CD4-positive, alpha-beta T cell treated with Interleukin-6 for 4 hours (primary cell): ENCODE data around the gene SGTB.
"Not testable (repeated sequence)": the region's sequence is repeated elsewhere in the genome, so short reads cannot be mapped to it uniquely, and the experiment has no call there.

Experiments
- DNase-seq: peaks from one replicate; pipeline ENCODE4 v3.0.0-alpha.2; 2020; ENCODE audit warnings: mixed read lengths

Gene SGTB

GRCh38 chr5:65654713-65655112 lies 67.2 kb downstream of the SGTB start:
- no peak for DNase-seq

DNA sequence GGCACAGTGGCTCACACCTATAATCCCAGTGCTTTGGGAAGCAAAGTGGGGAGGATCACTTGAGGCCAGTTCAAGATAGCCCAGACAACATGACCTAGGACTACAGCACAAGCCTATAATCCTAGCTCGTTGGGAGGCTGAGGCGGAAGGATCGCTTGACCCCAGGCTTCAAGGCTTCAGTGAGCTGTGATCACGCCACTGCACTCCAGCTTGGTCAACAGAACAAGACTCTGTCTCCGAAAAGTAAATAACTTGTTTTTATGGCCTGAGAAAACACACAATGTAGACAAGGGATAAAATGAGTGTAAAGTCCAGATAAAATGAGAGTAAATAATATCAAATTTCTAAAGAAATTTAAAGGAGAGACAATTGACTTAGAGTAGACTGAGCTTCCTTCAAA lies 70.8 kb downstream of the SGTB start:
- no peak for DNase-seq

DNA sequence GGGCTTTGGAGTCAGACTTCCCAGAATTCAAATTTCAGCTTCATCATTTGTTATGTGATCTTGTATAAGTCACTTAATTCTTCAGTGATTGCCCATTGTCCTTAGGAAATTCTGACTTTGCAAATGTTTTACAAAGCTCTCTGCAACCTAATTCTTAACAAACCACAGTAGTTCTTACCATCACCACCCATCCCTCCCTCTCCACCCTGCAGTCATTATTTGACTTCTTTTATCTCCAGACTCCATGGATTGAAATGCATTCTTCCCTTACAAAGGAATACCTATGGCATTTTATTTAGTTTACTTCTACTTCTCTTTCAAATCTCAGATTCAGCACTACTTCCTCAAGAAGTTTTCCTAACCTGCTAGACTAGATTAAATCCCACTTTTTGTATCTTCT lies 74.0 kb downstream of the SGTB start:
- no peak for DNase-seq

- no peak for DNase-seq
Measured at GRCh38 chr5:65646938-65647337, 75.0 kb downstream of the SGTB start.

- no peak for DNase-seq
Measured at GRCh38 chr5:65640240-65640639, 81.7 kb downstream of the SGTB start.

GRCh38 chr5:65630981-65631380 lies 90.9 kb downstream of the SGTB start:
- DNase-seq, result no peak

DNA sequence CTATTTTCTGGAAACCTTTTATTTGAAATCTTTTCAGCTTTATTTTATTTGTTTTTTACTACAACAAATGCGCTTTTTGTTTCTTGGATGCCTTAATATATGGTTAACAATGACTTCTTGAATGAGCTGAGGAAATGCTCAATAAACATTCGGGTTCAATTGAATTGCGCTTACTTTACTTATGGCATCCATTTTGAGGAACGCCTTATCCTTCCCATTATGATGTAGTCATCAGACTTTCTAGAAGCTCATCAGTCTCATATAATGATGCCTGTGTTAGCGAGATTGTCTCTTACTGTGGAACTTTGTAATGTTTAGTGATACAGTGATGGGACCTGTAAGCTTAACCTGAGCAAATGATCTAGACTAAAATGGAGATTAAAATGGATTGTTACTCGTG lies 96.2 kb downstream of the SGTB start:
- no peak for DNase-seq

GRCh38 chr5:65624571-65625555 lies 97.0 kb downstream of the SGTB start, which contains the start of the genes SHLD3 and TRAPPC13:
SHLD3 (plus strand) TSS chr5:65625027; CDS start chr5:65629588, 4,561 bp downstream.
TRAPPC13 (plus strand) TSS chr5:65625027; CDS start chr5:65625061, 34 bp downstream.
- peak; percentile 81 for DNase-seq

DNA sequence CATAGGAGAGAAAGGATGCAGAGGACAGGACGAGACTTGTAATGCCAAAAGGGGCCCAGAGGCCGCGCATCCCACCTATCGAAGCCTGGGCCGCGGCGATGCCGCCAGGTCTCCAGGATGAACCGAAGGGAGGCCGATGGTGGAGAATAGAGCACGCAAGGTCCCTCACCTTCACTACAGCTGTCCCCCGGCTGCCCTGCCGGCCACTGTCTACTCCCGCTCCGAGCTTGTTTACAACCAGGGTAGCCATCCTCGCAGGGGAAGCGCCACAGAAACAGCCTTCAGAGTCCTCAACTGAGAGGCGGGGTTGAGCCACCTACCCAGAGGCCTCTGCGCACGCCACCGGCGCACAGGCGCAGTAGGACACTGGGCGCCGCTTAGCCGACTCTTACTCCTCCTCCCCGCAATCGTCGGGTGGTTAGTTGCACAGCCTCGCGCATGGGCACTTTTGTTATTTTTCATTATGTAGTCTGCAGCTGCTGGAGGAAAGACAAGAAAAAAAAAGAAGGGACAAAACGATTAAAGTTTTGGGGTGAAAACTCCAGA lies 97.8 kb downstream of the SGTB start, which contains the start of gene TRIM23:
Gene TRIM23, minus strand, starts transcription at position 309 of the 546 bp plus-strand sequence. Its CDS starts 59 bp downstream, at position 250.
- DNase-seq, result peak; percentile 90

GRCh38 chr5:65623482-65623881 lies 98.4 kb downstream of the SGTB start:
- no peak for DNase-seq

DNA sequence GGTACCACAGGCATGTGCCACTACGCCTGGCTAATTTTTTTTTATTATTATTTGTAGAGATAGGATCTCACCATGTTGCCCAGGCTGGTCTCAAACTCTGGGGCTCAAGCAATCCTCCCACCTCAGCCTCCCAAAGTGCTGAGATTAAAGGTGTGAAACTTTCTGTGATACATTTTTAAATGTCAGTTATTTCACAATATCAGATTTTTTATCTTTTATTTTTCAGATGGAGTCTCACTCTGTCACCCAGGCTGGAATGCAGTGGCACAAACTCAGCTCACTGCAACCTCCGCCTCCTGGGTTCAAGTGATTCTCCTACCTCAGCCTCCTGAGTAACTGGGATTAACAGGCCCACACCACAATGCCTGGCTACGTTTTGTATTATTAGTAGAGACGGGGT lies 99.9 kb downstream of the SGTB start:
- not testable (repeated sequence) for DNase-seq

DNA sequence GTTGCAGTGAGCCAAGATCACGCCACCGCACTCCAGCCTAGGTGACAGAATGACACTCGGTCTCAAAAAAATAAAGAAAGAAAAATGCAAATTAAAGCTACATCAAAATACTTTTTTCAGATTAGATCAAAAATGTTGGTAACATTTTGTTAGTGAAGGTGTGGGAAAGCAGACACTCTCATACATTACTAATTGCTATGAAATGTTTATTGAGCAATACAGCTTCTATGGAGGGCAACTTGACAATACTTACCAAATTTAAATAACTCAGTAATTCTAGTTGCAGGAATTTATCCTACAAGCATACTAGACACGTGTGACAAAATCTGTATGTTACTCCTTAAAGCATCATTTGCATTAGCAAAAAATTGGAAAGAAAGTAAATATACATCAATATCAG lies 101.9 kb downstream of the SGTB start:
- DNase-seq, result no peak
